GM23338 (cell line): ENCODE data around the gene PGLYRP1. TPM values are rescaled to one million over a fixed set of nuclear protein-coding genes. Genes with fewer than 3 reads are reported as not detected.

ENCODE experiments used
- ATAC-seq: fragments of 200-7000 bp; cut with Tn5 transposase; 3 replicates; pipeline ENCODE4 v1.9.1; 2020
- DNase-seq: peaks from one replicate; pipeline ENCODE4 v3.0.0-alpha.2; 2015; ENCODE audit warnings: low spot score
- H2AFZ ChIP-seq: fragments of 200-600 bp; sonication (generic); 2 replicates; pipeline ENCODE4 v1.8.0; 2016; ENCODE audit warnings: antibody characterized with exemption, mild to moderate bottlenecking, moderate library complexity
- H3F3A ChIP-seq: fragments of 200-600 bp; sonication (generic); replicated peaks from 2 replicates; pipeline ENCODE4 v1.8.0; 2017; ENCODE audit warnings: antibody characterized with exemption, mixed run types, low read depth
- H3K27ac ChIP-seq: fragments of 200-600 bp; sonication (generic); 2 replicates; pipeline ENCODE4 v1.6.1; 2016; ENCODE audit warnings: low read depth
- H3K27me3 ChIP-seq: fragments of 200-600 bp; sonication (generic); 2 replicates; pipeline ENCODE4 v1.8.0; 2016; ENCODE audit warnings: mild to moderate bottlenecking, mixed run types, moderate library complexity; ENCODE audit not compliant: insufficient read depth
- H3K36me3 ChIP-seq: fragments of 200-600 bp; sonication (generic); 2 replicates; pipeline ENCODE4 v1.8.0; 2016; ENCODE audit warnings: mild to moderate bottlenecking; ENCODE audit not compliant: insufficient read depth
- H3K4me1 ChIP-seq: fragments of 200-600 bp; sonication (generic); 2 replicates; pipeline ENCODE4 v1.8.0; 2016; ENCODE audit warnings: mild to moderate bottlenecking, moderate library complexity; ENCODE audit not compliant: insufficient read depth
- H3K4me2 ChIP-seq: fragments of 200-600 bp; sonication (generic); 2 replicates; pipeline ENCODE4 v1.7.1; 2017; ENCODE audit warnings: mixed run types
- H3K4me3 ChIP-seq: fragments of 200-600 bp; sonication (generic); 2 replicates; pipeline ENCODE4 v1.6.1; 2016; ENCODE audit warnings: mixed run types
- H3K79me2 ChIP-seq: fragments of 200-600 bp; sonication (generic); replicated peaks from 2 replicates; pipeline ENCODE4 v1.8.0; 2017; ENCODE audit warnings: mild to moderate bottlenecking; ENCODE audit not compliant: insufficient read depth
- H3K9me2 ChIP-seq: fragments of 200-600 bp; sonication (generic); 2 replicates; pipeline ENCODE4 v1.8.0; 2017; ENCODE audit not compliant: insufficient read depth
- H4K20me1 ChIP-seq: fragments of 200-600 bp; sonication (generic); replicated peaks from 2 replicates; pipeline ENCODE4 v1.8.0; 2017; ENCODE audit warnings: mild to moderate bottlenecking; ENCODE audit not compliant: insufficient read depth
- H3K27ac Mint-ChIP-seq: 2 replicates; pipeline ENCODE4 v1.8.0; 2020; ENCODE audit warnings: inconsistent platforms, mild to moderate bottlenecking, moderate library complexity, mixed read lengths
- H3K27me3 Mint-ChIP-seq: 3 replicates; pipeline ENCODE4 v1.8.0; 2022; ENCODE audit warnings: low read depth, mild to moderate bottlenecking, moderate library complexity, mixed read lengths, inconsistent platforms; ENCODE audit not compliant: insufficient read depth, poor library complexity
- H3K36me3 Mint-ChIP-seq: 3 replicates; pipeline ENCODE4 v1.8.0; 2021; ENCODE audit warnings: low read depth, mild to moderate bottlenecking, inconsistent platforms, moderate library complexity, mixed read lengths
- H3K4me1 Mint-ChIP-seq: 3 replicates; pipeline ENCODE4 v1.8.0; 2020; ENCODE audit warnings: mild to moderate bottlenecking, inconsistent platforms, mixed read lengths
- H3K4me3 Mint-ChIP-seq: 3 replicates; pipeline ENCODE4 v1.8.0; 2021; ENCODE audit warnings: moderate library complexity, mild to moderate bottlenecking, inconsistent platforms, mixed read lengths
- H3K9me3 Mint-ChIP-seq: 3 replicates; pipeline ENCODE4 v1.8.0; 2020; ENCODE audit warnings: moderate library complexity, mild to moderate bottlenecking, inconsistent platforms, mixed read lengths
- CREB1 ChIP-seq: fragments of 250-450 bp; sonication (Bioruptor Pico); IDR thresholded peaks from 2 replicates; pipeline ENCODE4 v1.5.0; 2020; ENCODE audit warnings: low read depth, mild to moderate bottlenecking, moderate library complexity
- EZH2 ChIP-seq: fragments of 200-600 bp; sonication (generic); IDR thresholded peaks from one replicate; pipeline ENCODE4 v1.8.0; 2017; ENCODE audit warnings: antibody characterized with exemption, mild to moderate bottlenecking, low read depth; ENCODE audit not compliant: unreplicated experiment
- EZH2phosphoT487 ChIP-seq: fragments of 200-600 bp; sonication (generic); IDR thresholded peaks from one replicate; pipeline ENCODE4 v1.8.1; 2018; ENCODE audit warnings: antibody characterized with exemption; ENCODE audit not compliant: unreplicated experiment
- JUNB ChIP-seq: IDR thresholded peaks from one replicate; pipeline ENCODE4 v1.6.1; 2016; ENCODE audit warnings: antibody characterized with exemption; ENCODE audit not compliant: unreplicated experiment
- NANOG ChIP-seq: IDR thresholded peaks from 2 replicates; pipeline ENCODE4 v1.6.1; 2016; ENCODE audit warnings: antibody characterized with exemption, borderline replicate concordance
- POLR2AphosphoS5 ChIP-seq: IDR thresholded peaks from 2 replicates; pipeline ENCODE4 v1.6.1; 2016; ENCODE audit warnings: antibody characterized with exemption, low read depth
- STAT1 ChIP-seq: IDR thresholded peaks from one replicate; pipeline ENCODE4 v1.6.1; 2016; ENCODE audit warnings: antibody characterized with exemption; ENCODE audit not compliant: unreplicated experiment
- ZNF114 ChIP-seq: fragments of 250-450 bp; sonication (Bioruptor Pico); IDR thresholded peaks from 2 replicates; pipeline ENCODE4 v1.5.0; 2020; ENCODE audit warnings: mild to moderate bottlenecking, moderate library complexity
- ZNF331 ChIP-seq: fragments of 250-450 bp; sonication (Bioruptor Pico); IDR thresholded peaks from 2 replicates; pipeline ENCODE4 v1.5.0; 2020; ENCODE audit warnings: low read depth, mild to moderate bottlenecking, moderate library complexity
- polyA plus RNA-seq: library from polyadenylated mRNA; unstranded; fragments of >200 nt; fragmentation: Nextera tagmentation; extraction: Ambion mirVana; gene quantifications from 2 replicates; pipeline ENCODE4 v1.2.1, GENCODE V29; 2016
- total RNA-seq: library from RNA; depleted of rRNA; stranded (reverse); fragments of >200 nt; shearing (Covaris generic); gene quantifications from 2 replicates; pipeline ENCODE4 v1.2.3, GENCODE V29; 2014
- TF ChIP-seq, protein P1 (sequence below): IDR thresholded peaks from 2 replicates; pipeline ENCODE4 v1.6.1; 2016; ENCODE audit warnings: antibody characterized with exemption
- TF ChIP-seq, protein P2 (sequence below): fragments of 250-450 bp; sonication (Bioruptor Pico); IDR thresholded peaks from 2 replicates; pipeline ENCODE4 v1.5.0; 2020; ENCODE audit warnings: mild to moderate bottlenecking, moderate library complexity
- TF ChIP-seq, protein P3 (sequence below), 2 experiments: fragments of 200-600 bp in 1 of 2; sonication (generic) in 1 of 2; conservative IDR thresholded peaks; 2 replicates each; pipeline versions ENCODE4 v1.5.1 to v1.6.1; 2016 to 2017; ENCODE audit warnings: antibody characterized with exemption in 2 of 2, low read depth in 2 of 2, mild to moderate bottlenecking in 2 of 2, moderate library complexity in 1 of 2
- TF ChIP-seq, protein P4 (sequence below): IDR thresholded peaks from one replicate; pipeline ENCODE4 v1.6.1; 2018; ENCODE audit warnings: antibody characterized with exemption; ENCODE audit not compliant: unreplicated experiment

The PGLYRP1 gene
- total and polyA plus RNA-seq, 2 experiments from 2014 or later: not detected

DNA sequence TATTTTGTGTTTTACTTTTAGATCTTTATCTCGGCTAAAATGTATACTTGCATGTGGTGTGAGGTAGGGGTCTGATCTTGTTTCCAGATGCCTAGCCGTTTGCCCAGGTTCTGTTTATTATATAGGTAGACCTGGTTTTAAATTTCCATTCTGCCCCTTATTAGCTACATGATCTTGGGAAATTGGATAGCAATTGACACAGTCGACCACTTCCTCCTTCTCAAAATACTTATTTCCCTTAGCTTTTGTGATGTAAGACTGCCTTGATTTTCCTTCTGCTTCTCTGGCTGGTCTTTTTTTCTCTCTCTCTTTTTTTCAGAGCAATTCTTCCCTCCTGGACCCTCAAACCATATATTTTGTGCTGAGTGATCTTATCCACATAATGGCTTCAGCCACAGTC is 3.0 kb upstream of the PGLYRP1 start:
- TF ChIP-seq, protein P1, sequence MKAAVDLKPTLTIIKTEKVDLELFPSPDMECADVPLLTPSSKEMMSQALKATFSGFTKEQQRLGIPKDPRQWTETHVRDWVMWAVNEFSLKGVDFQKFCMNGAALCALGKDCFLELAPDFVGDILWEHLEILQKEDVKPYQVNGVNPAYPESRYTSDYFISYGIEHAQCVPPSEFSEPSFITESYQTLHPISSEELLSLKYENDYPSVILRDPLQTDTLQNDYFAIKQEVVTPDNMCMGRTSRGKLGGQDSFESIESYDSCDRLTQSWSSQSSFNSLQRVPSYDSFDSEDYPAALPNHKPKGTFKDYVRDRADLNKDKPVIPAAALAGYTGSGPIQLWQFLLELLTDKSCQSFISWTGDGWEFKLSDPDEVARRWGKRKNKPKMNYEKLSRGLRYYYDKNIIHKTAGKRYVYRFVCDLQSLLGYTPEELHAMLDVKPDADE: no peak
- TF ChIP-seq, protein P2, sequence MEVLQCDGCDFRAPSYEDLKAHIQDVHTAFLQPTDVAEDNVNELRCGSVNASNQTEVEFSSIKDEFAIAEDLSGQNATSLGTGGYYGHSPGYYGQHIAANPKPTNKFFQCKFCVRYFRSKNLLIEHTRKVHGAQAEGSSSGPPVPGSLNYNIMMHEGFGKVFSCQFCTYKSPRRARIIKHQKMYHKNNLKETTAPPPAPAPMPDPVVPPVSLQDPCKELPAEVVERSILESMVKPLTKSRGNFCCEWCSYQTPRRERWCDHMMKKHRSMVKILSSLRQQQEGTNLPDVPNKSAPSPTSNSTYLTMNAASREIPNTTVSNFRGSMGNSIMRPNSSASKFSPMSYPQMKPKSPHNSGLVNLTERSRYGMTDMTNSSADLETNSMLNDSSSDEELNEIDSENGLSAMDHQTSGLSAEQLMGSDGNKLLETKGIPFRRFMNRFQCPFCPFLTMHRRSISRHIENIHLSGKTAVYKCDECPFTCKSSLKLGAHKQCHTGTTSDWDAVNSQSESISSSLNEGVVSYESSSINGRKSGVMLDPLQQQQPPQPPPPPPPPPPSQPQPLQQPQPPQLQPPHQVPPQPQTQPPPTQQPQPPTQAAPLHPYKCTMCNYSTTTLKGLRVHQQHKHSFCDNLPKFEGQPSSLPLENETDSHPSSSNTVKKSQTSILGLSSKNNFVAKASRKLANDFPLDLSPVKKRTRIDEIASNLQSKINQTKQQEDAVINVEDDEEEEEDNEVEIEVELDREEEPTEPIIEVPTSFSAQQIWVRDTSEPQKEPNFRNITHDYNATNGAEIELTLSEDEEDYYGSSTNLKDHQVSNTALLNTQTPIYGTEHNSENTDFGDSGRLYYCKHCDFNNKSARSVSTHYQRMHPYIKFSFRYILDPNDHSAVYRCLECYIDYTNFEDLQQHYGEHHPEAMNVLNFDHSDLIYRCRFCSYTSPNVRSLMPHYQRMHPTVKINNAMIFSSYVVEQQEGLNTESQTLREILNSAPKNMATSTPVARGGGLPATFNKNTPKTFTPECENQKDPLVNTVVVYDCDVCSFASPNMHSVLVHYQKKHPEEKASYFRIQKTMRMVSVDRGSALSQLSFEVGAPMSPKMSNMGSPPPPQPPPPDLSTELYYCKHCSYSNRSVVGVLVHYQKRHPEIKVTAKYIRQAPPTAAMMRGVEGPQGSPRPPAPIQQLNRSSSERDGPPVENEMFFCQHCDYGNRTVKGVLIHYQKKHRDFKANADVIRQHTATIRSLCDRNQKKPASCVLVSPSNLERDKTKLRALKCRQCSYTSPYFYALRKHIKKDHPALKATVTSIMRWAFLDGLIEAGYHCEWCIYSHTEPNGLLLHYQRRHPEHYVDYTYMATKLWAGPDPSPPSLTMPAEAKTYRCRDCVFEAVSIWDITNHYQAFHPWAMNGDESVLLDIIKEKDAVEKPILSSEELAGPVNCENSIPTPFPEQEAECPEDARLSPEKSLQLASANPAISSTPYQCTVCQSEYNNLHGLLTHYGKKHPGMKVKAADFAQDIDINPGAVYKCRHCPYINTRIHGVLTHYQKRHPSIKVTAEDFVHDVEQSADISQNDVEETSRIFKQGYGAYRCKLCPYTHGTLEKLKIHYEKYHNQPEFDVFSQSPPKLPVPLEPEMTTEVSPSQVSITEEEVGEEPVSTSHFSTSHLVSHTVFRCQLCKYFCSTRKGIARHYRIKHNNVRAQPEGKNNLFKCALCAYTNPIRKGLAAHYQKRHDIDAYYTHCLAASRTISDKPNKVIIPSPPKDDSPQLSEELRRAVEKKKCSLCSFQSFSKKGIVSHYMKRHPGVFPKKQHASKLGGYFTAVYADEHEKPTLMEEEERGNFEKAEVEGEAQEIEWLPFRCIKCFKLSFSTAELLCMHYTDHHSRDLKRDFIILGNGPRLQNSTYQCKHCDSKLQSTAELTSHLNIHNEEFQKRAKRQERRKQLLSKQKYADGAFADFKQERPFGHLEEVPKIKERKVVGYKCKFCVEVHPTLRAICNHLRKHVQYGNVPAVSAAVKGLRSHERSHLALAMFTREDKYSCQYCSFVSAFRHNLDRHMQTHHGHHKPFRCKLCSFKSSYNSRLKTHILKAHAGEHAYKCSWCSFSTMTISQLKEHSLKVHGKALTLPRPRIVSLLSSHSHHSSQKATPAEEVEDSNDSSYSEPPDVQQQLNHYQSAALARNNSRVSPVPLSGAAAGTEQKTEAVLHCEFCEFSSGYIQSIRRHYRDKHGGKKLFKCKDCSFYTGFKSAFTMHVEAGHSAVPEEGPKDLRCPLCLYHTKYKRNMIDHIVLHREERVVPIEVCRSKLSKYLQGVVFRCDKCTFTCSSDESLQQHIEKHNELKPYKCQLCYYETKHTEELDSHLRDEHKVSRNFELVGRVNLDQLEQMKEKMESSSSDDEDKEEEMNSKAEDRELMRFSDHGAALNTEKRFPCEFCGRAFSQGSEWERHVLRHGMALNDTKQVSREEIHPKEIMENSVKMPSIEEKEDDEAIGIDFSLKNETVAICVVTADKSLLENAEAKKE: no peak
- TF ChIP-seq ZNF114 (no peak), EZH2 (no peak), JUNB (no peak), NANOG (no peak), CREB1 (CRISPR knock-in tag) (no peak), POLR2AphosphoS5 (no peak), STAT1 (no peak), EZH2phosphoT487 (no peak), ZNF331 (CRISPR knock-in tag) (no peak)
- TF ChIP-seq, protein P3, sequence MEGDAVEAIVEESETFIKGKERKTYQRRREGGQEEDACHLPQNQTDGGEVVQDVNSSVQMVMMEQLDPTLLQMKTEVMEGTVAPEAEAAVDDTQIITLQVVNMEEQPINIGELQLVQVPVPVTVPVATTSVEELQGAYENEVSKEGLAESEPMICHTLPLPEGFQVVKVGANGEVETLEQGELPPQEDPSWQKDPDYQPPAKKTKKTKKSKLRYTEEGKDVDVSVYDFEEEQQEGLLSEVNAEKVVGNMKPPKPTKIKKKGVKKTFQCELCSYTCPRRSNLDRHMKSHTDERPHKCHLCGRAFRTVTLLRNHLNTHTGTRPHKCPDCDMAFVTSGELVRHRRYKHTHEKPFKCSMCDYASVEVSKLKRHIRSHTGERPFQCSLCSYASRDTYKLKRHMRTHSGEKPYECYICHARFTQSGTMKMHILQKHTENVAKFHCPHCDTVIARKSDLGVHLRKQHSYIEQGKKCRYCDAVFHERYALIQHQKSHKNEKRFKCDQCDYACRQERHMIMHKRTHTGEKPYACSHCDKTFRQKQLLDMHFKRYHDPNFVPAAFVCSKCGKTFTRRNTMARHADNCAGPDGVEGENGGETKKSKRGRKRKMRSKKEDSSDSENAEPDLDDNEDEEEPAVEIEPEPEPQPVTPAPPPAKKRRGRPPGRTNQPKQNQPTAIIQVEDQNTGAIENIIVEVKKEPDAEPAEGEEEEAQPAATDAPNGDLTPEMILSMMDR (conservative IDR thresholded peaks at IDR 0.05; ENCODE audit: low read depth in 2 of 2): no peak
- TF ChIP-seq, protein P4, sequence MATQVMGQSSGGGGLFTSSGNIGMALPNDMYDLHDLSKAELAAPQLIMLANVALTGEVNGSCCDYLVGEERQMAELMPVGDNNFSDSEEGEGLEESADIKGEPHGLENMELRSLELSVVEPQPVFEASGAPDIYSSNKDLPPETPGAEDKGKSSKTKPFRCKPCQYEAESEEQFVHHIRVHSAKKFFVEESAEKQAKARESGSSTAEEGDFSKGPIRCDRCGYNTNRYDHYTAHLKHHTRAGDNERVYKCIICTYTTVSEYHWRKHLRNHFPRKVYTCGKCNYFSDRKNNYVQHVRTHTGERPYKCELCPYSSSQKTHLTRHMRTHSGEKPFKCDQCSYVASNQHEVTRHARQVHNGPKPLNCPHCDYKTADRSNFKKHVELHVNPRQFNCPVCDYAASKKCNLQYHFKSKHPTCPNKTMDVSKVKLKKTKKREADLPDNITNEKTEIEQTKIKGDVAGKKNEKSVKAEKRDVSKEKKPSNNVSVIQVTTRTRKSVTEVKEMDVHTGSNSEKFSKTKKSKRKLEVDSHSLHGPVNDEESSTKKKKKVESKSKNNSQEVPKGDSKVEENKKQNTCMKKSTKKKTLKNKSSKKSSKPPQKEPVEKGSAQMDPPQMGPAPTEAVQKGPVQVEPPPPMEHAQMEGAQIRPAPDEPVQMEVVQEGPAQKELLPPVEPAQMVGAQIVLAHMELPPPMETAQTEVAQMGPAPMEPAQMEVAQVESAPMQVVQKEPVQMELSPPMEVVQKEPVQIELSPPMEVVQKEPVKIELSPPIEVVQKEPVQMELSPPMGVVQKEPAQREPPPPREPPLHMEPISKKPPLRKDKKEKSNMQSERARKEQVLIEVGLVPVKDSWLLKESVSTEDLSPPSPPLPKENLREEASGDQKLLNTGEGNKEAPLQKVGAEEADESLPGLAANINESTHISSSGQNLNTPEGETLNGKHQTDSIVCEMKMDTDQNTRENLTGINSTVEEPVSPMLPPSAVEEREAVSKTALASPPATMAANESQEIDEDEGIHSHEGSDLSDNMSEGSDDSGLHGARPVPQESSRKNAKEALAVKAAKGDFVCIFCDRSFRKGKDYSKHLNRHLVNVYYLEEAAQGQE: no peak
- Histone ChIP-seq H3K9me2 (no peaks in the 10 kb centered on the region), H3K4me1 (peaks cover 10% of the 10 kb centered on the region), H4K20me1 (no peaks in the 10 kb centered on the region; the same call in 1 of the 2 replicates), H3K79me2 (no peaks in the 10 kb centered on the region), H3K4me3 (no peak overlapping the region), H2AFZ (no peak overlapping the region), H3F3A (no peaks in the 10 kb centered on the region), H3K36me3 (no peaks in the 10 kb centered on the region), H3K27me3 (no peaks in the 10 kb centered on the region), H3K4me2 (no peak overlapping the region), H3K27ac (no peak overlapping the region)
- no peak for DNase-seq
- H3K9me3 Mint-ChIP-seq: peaks cover 6% of the 10 kb centered on the region; the same call in 2 of the 3 replicates
- no peak for ATAC-seq
- peaks cover 10% of the 10 kb centered on the region for H3K27me3 Mint-ChIP-seq
- H3K4me1 Mint-ChIP-seq: peaks cover 21% of the 10 kb centered on the region
- H3K27ac Mint-ChIP-seq: no peak overlapping the region
- peaks cover 9% of the 10 kb centered on the region; the same call in 2 of the 3 replicates for H3K36me3 Mint-ChIP-seq
- no peak overlapping the region for H3K4me3 Mint-ChIP-seq
